Heart left ventricle (tissue), 11 donors: ENCODE results near the gene STX3. TPM values are rescaled to one million over a fixed set of nuclear protein-coding genes. Genes with fewer than 3 reads are reported as not detected.

Source experiments
- polyA plus RNA-seq, 2 donors: library from polyadenylated mRNA; stranded (reverse); fragments of 200-250 nt; gene quantifications; one replicate each; pipeline ENCODE4 v1.2.3, GENCODE V29; 2013
- total RNA-seq, 9 donors: library from RNA; depleted of rRNA in 2 of 9; stranded (reverse); fragments of >200 nt in 2 of 9; fragmentation: NEBNext Ultra II Directional in 3 of 9; extraction: Animal tissue kit (Norgen Biotek cat#: 25700) in 3 of 9; gene quantifications; one replicate each; pipeline versions ENCODE4 v1.1.0 to v1.2.4, GENCODE V29; 2016 to 2023
- donor health status: ischemic (EF 13 %, LVEDD 7.1; RV severe dilation, severe dysfunction).
- donor health status: healthy with polysubstance abuse.
- donor health status: DM: no; HTN: yes; CAD: no.
- donor health status: DM: no; HTN: no; CAD: no.
- donor health status: ischemic (EF 25% LVEDD 5.7; RV mildly dilated, moderate dysfunction).
- donor health status: healthy.
- donor health status: DM: yes; HTN: yes; CAD: no.
- donor health status: PGD.
- donor health status: nonischemic (EF 23%, LVEDD 6.1; RV moderate dilation, normal function).

The STX3 gene
- total and polyA plus RNA-seq, 11 donors, result 6.8 to 16.6 (median 10.0) TPM

Other genes starting within 250 kb of the STX3 start
- gene OR4D9, start 243.8 kb upstream of the STX3 start, total RNA-seq, result not detected
- gene OR4D9, start 243.8 kb upstream of the STX3 start, polyA plus RNA-seq, result not detected
- gene OSBP, start 139.6 kb upstream of the STX3 start, total RNA-seq, result 10 to 100 TPM; 23.4 to 48.3 (median 33.1) TPM
- gene OSBP, start 139.6 kb upstream of the STX3 start, polyA plus RNA-seq, result 10 to 100 TPM; 12.0 to 22.2 TPM
- gene PATL1, start 86.3 kb upstream of the STX3 start, total RNA-seq, result 10 to 100 TPM; 14.4 to 33.3 (median 24.8) TPM
- gene PATL1, start 86.3 kb upstream of the STX3 start, polyA plus RNA-seq, result 10 to 100 TPM in 1 of 2 donors, 1 to 10 TPM in 1; 9.3 to 23.9 TPM
- not detected for gene OR10V1, start 41.5 kb upstream of the STX3 start, total RNA-seq
- gene OR10V1, start 41.5 kb upstream of the STX3 start, polyA plus RNA-seq, result not detected
- gene MRPL16, start 55.4 kb downstream of the STX3 start, total RNA-seq, result 100 to 1,000 TPM in 1 of 9 donors, 10 to 100 TPM in 8; 59.3 to 117 (median 84.9) TPM
- 100 to 1,000 TPM in 1 of 2 donors, 10 to 100 TPM in 1; 73.6 to 124 TPM for gene MRPL16, start 55.4 kb downstream of the STX3 start, polyA plus RNA-seq
- gene CBLIF, start 90.1 kb downstream of the STX3 start, total RNA-seq, result not detected
- not detected for gene CBLIF, start 90.1 kb downstream of the STX3 start, polyA plus RNA-seq
- gene TCN1, start 111.1 kb downstream of the STX3 start, total RNA-seq, result under 1 TPM in 1 of 9 donors, not detected in 8; 0.53 TPM
- under 1 TPM in 1 of 2 donors, not detected in 1; 0.11 TPM for gene TCN1, start 111.1 kb downstream of the STX3 start, polyA plus RNA-seq
- gene OOSP3, start 123.4 kb downstream of the STX3 start, total RNA-seq, result not detected
- gene OOSP3, start 123.4 kb downstream of the STX3 start, polyA plus RNA-seq, result not detected
- under 1 TPM in 1 of 9 donors, not detected in 8; 0.38 TPM for gene OOSP1, start 183.1 kb downstream of the STX3 start, total RNA-seq
- not detected for gene OOSP1, start 183.1 kb downstream of the STX3 start, polyA plus RNA-seq
- not detected for gene OOSP4A, start 208.7 kb downstream of the STX3 start, total RNA-seq
- gene OOSP4A, start 208.7 kb downstream of the STX3 start, polyA plus RNA-seq, result not detected